H9 (cell line): ENCODE measurements around the gene CHDH. TPM values are rescaled to one million over a fixed set of nuclear protein-coding genes. Genes with fewer than 3 reads are reported as not detected.

Source experiments
- DNase-seq: peaks from one replicate; pipeline ENCODE4 v3.0.0-alpha.2; 2017
- H2AFZ ChIP-seq: one replicate; pipeline ENCODE4 v1.6.1; 2013; ENCODE audit warnings: mild to moderate bottlenecking, low read length, control low read depth, moderate library complexity
- H2AK5ac ChIP-seq: 2 replicates; pipeline ENCODE4 v1.6.1; 2013; ENCODE audit warnings: low read length, control low read depth, mixed read lengths; ENCODE audit not compliant: insufficient read length
- H2BK120ac ChIP-seq: one replicate; pipeline ENCODE4 v1.6.1; 2013; ENCODE audit warnings: low read depth, mild to moderate bottlenecking, low read length, control low read depth, inconsistent platforms; ENCODE audit not compliant: poor library complexity, severe bottlenecking
- H2BK12ac ChIP-seq: 2 replicates; pipeline ENCODE4 v1.6.1; 2013; ENCODE audit warnings: low read length, control low read depth, mixed read lengths, low read depth; ENCODE audit not compliant: insufficient read length
- H2BK15ac ChIP-seq: 2 replicates; pipeline ENCODE4 v1.6.1; 2013; ENCODE audit warnings: low read depth, low read length, control low read depth
- H2BK20ac ChIP-seq: one replicate; pipeline ENCODE4 v1.6.1; 2013; ENCODE audit warnings: low read depth, mild to moderate bottlenecking, low read length, control low read depth, inconsistent platforms; ENCODE audit not compliant: poor library complexity, severe bottlenecking
- H2BK5ac ChIP-seq: 2 replicates; pipeline ENCODE4 v1.6.1; 2013; ENCODE audit warnings: low read length, control low read depth, mixed read lengths; ENCODE audit not compliant: insufficient read length
- H3K14ac ChIP-seq: 2 replicates; pipeline ENCODE4 v1.6.1; 2013; ENCODE audit warnings: low read length, control low read depth; ENCODE audit not compliant: insufficient read depth
- H3K18ac ChIP-seq: 2 replicates; pipeline ENCODE4 v1.6.1; 2013; ENCODE audit warnings: low read depth, mild to moderate bottlenecking, mixed read lengths, low read length, control low read depth; ENCODE audit not compliant: insufficient read length
- H3K23ac ChIP-seq: 2 replicates; pipeline ENCODE4 v1.6.1; 2013; ENCODE audit warnings: low read length, control low read depth, mixed read lengths, low read depth; ENCODE audit not compliant: insufficient read length
- H3K23me2 ChIP-seq: 2 replicates; pipeline ENCODE4 v1.6.1; 2013; ENCODE audit warnings: low read depth, mild to moderate bottlenecking, mixed read lengths, low read length, control low read depth; ENCODE audit not compliant: insufficient read length, poor library complexity, severe bottlenecking
- H3K27ac ChIP-seq: 2 replicates; pipeline ENCODE4 v1.5.1; 2013; ENCODE audit warnings: low read length, control low read depth, mixed read lengths, low read depth; ENCODE audit not compliant: insufficient read length
- H3K27me3 ChIP-seq: 2 replicates; pipeline ENCODE4 v1.6.1; 2013; ENCODE audit warnings: low read length, control low read depth, inconsistent platforms; ENCODE audit not compliant: insufficient read depth
- H3K4ac ChIP-seq: 2 replicates; pipeline ENCODE4 v1.6.1; 2013; ENCODE audit warnings: low read depth, mild to moderate bottlenecking, control low read depth, inconsistent platforms, low read length, moderate library complexity
- H3K4me1 ChIP-seq: 2 replicates; pipeline ENCODE4 v1.6.1; 2013; ENCODE audit warnings: low read length, control low read depth, inconsistent platforms; ENCODE audit not compliant: insufficient read depth
- H3K4me2 ChIP-seq: 2 replicates; pipeline ENCODE4 v1.6.1; 2013; ENCODE audit warnings: low read length, control low read depth, mixed read lengths; ENCODE audit not compliant: insufficient read length, insufficient read depth
- H3K56ac ChIP-seq: 2 replicates; pipeline ENCODE4 v1.6.1; 2013; ENCODE audit warnings: low read depth, mild to moderate bottlenecking, mixed read lengths, low read length, control low read depth; ENCODE audit not compliant: insufficient read length
- H3K79me1 ChIP-seq: 2 replicates; pipeline ENCODE4 v1.6.1; 2013; ENCODE audit warnings: low read depth, mild to moderate bottlenecking, moderate library complexity, low read length, control low read depth, inconsistent platforms; ENCODE audit not compliant: insufficient read depth, poor library complexity, severe bottlenecking
- H3K79me2 ChIP-seq: 2 replicates; pipeline ENCODE4 v1.6.1; 2013; ENCODE audit warnings: low read length, control low read depth, inconsistent platforms; ENCODE audit not compliant: insufficient read depth
- H3K9ac ChIP-seq: 2 replicates; pipeline ENCODE4 v1.6.1; 2013; ENCODE audit warnings: low read length, control low read depth, mixed read lengths; ENCODE audit not compliant: insufficient read length; ENCODE audit errors: extremely low read depth
- H3K9me3 ChIP-seq: one replicate; pipeline ENCODE4 v1.6.1; 2013; ENCODE audit warnings: low read depth, low read length, inconsistent platforms; ENCODE audit not compliant: control insufficient read depth
- H3T11ph ChIP-seq: one replicate; pipeline ENCODE4 v1.6.1; 2013; ENCODE audit warnings: mild to moderate bottlenecking, low read length, control low read depth, inconsistent platforms
- H4K20me1 ChIP-seq: one replicate; pipeline ENCODE4 v1.6.1; 2013; ENCODE audit not compliant: control insufficient read depth, insufficient read length, insufficient read depth
- H4K5ac ChIP-seq: 2 replicates; pipeline ENCODE4 v1.6.1; 2013; ENCODE audit warnings: low read depth, mild to moderate bottlenecking, mixed read lengths, low read length, control low read depth; ENCODE audit not compliant: insufficient read length
- H4K8ac ChIP-seq: replicated peaks from 2 replicates; pipeline ENCODE4 v1.6.1; 2013; ENCODE audit warnings: low read length, control low read depth, mixed read lengths, low read depth; ENCODE audit not compliant: insufficient read length
- H4K91ac ChIP-seq: 2 replicates; pipeline ENCODE4 v1.6.1; 2013; ENCODE audit warnings: low read depth, mild to moderate bottlenecking, moderate library complexity, mixed read lengths, low read length, control low read depth; ENCODE audit not compliant: insufficient read length
- H3K27ac Mint-ChIP-seq, 3 experiments: 2 replicates in 2 of 3; 3 replicates in 1 of 3; pipeline ENCODE4 v1.8.0; 2020 to 2021; ENCODE audit warnings: mixed read lengths in 3 of 3, mild to moderate bottlenecking in 1 of 3, moderate library complexity in 1 of 3
- H3K27me3 Mint-ChIP-seq: 2 replicates; pipeline ENCODE4 v1.8.0; 2021; ENCODE audit warnings: low read depth, mild to moderate bottlenecking, moderate library complexity, mixed read lengths
- H3K36me3 Mint-ChIP-seq, 3 experiments: 2 replicates in 2 of 3; 3 replicates in 1 of 3; pipeline ENCODE4 v1.8.0; 2020 to 2021; ENCODE audit warnings: low read depth in 3 of 3, mixed read lengths in 3 of 3; ENCODE audit not compliant: insufficient read depth in 1 of 3
- H3K4me1 Mint-ChIP-seq, 2 experiments: 2 replicates each; pipeline ENCODE4 v1.8.0; 2020; ENCODE audit warnings: mixed read lengths in 2 of 2
- H3K4me3 Mint-ChIP-seq, 2 experiments: 2 replicates in 1 of 2; 3 replicates in 1 of 2; pipeline ENCODE4 v1.8.0; 2020 to 2021; ENCODE audit warnings: mild to moderate bottlenecking in 2 of 2, mixed read lengths in 2 of 2, moderate library complexity in 1 of 2
- H3K9me3 Mint-ChIP-seq, 2 experiments: 2 replicates in 1 of 2; 3 replicates in 1 of 2; pipeline ENCODE4 v1.8.0; 2020; ENCODE audit warnings: mild to moderate bottlenecking in 2 of 2, mixed read lengths in 2 of 2, moderate library complexity in 1 of 2
- CTCF ChIP-seq: fragments of 200-600 bp; sonication (generic); conservative IDR thresholded peaks from 3 replicates; pipeline ENCODE4 v1.8.0; 2021; ENCODE audit warnings: antibody characterized with exemption, mild to moderate bottlenecking
- WGBS: extraction: QIAGEN DNeasy Blood & Tissue Kit; methylation state at CpG from one replicate; pipeline ENCODE4 v1.1.7; 2013; ENCODE audit warnings: missing lambda C conversion rate, low lambda C conversion rate, mixed read lengths; ENCODE audit not compliant: insufficient read length; ENCODE audit errors: extremely low coverage; 5-methylcytosine and 5-hydroxymethylcytosine counted together
- total RNA-seq: library from RNA; stranded (reverse); gene quantifications from 2 replicates; pipeline ENCODE4 v1.2.1, GENCODE V29; 2021

The CHDH gene
- total RNA-seq, 1 experiment from 2014 or later = 11.0 TPM

GRCh38 chr3:53884623-53885022, 38.4 kb upstream of the CHDH start:
- peaks cover 8 to 36% (median 36%) of the 10 kb centered on the region in 3 experiments; a peak in 6 of 7 replicates for H3K36me3 Mint-ChIP-seq
- H2AFZ ChIP-seq = no peak overlapping the region
- no peaks in the 10 kb centered on the region for H4K20me1 ChIP-seq
- H3K4me1 Mint-ChIP-seq = peaks cover 11 to 12% of the 10 kb centered on the region in 2 experiments
- H3K4me1 ChIP-seq = peaks cover 5% of the 10 kb centered on the region; the same call in 1 of the 2 replicates
- no peak overlapping the region for H4K8ac ChIP-seq
- H4K5ac ChIP-seq = no peak overlapping the region
- H3K79me1 ChIP-seq = no peaks in the 10 kb centered on the region
- H3K27ac ChIP-seq = no peak overlapping the region
- H3K4me2 ChIP-seq = no peak overlapping the region
- H3K27me3 ChIP-seq = no peaks in the 10 kb centered on the region
- H2BK15ac ChIP-seq = no peak overlapping the region
- H3T11ph ChIP-seq = no peak overlapping the region
- no peak overlapping the region for H3K56ac ChIP-seq
- no peak for TF ChIP-seq CTCF
- H3K9me3 Mint-ChIP-seq = no peaks in the 10 kb centered on the region
- H3K4ac ChIP-seq = no peak overlapping the region
- H3K23ac ChIP-seq = no peak overlapping the region
- no peak overlapping the region for H2BK12ac ChIP-seq
- no peaks in the 10 kb centered on the region for H3K9me3 ChIP-seq
- no peak overlapping the region for H2BK120ac ChIP-seq
- no peak overlapping the region for H3K4me3 Mint-ChIP-seq
- H3K27me3 Mint-ChIP-seq = no peaks in the 10 kb centered on the region
- no peak overlapping the region for H4K91ac ChIP-seq
- H3K18ac ChIP-seq = no peak overlapping the region
- no peak overlapping the region for H2BK5ac ChIP-seq
- H3K14ac ChIP-seq = no peak overlapping the region
- no peak overlapping the region for H3K27ac Mint-ChIP-seq
- no peak overlapping the region for H3K9ac ChIP-seq
- peaks cover 9% of the 10 kb centered on the region for H3K23me2 ChIP-seq
- H2AK5ac ChIP-seq = no peak overlapping the region
- H2BK20ac ChIP-seq = no peak overlapping the region
- WGBS = no CpG with 5 or more reads among the region's 11 CpGs
- DNase-seq = no peak
- H3K79me2 ChIP-seq = peaks cover 2% of the 10 kb centered on the region; the same call in 1 of the 2 replicates
